DMS 273 (cell line): Measurements from ENCODE around the gene VAMP2.

Experiments
- DNase-seq: peaks from one replicate; lab custom pipeline; 2025; ENCODE audit not compliant: unreplicated experiment; lab: John Stamatoyannopoulos, UW

The VAMP2 gene

GRCh38 chr17:8143581-8144400 lies 19.0 kb downstream of the VAMP2 start:
- no peak for DNase-seq

GRCh38 chr17:8142887-8143580 lies 19.7 kb downstream of the VAMP2 start:
- no peak for DNase-seq

GRCh38 chr17:8142158-8142886 lies 20.4 kb downstream of the VAMP2 start:
- no peak for DNase-seq

GRCh38 chr17:8141741-8142140 lies 21.0 kb downstream of the VAMP2 start:
- no peak for DNase-seq

- DNase-seq = no peak
These were observed 21.7 kb downstream of the VAMP2 start for GRCh38 chr17:8141045-8141444.

GRCh38 chr17:8140065-8141029 lies 22.4 kb downstream of the VAMP2 start:
- DNase-seq = no peak

GRCh38 chr17:8138672-8139371 lies 23.9 kb downstream of the VAMP2 start:
- peak; percentile 98 for DNase-seq

GRCh38 chr17:8138374-8138671 lies 24.4 kb downstream of the VAMP2 start:
- DNase-seq = no peak

GRCh38 chr17:8137645-8138373 lies 24.9 kb downstream of the VAMP2 start:
- no peak for DNase-seq

GRCh38 chr17:8133941-8134340 lies 28.8 kb downstream of the VAMP2 start:
- DNase-seq = no peak

- no peak for DNase-seq
These were observed 29.3 kb downstream of the VAMP2 start for GRCh38 chr17:8133399-8133798.

- no peak for DNase-seq
These were observed 30.8 kb downstream of the VAMP2 start for GRCh38 chr17:8131844-8132441.

- DNase-seq = no peak
These were observed 34.5 kb downstream of the VAMP2 start for GRCh38 chr17:8128125-8128784.

- DNase-seq = peak; percentile 77
These were observed 36.2 kb downstream of the VAMP2 start for GRCh38 chr17:8126491-8127066.

- peak; percentile 61 for DNase-seq
These were observed 36.7 kb downstream of the VAMP2 start for GRCh38 chr17:8125947-8126490.

GRCh38 chr17:8125154-8125946 lies 37.4 kb downstream of the VAMP2 start:
- peak; percentile 84 for DNase-seq
